ENCODE data around the gene TGFBR3L.
"Not testable (repeated sequence)": the region's sequence is repeated elsewhere in the genome, so short reads cannot be mapped to it uniquely, and the experiment has no call there.

DNA sequence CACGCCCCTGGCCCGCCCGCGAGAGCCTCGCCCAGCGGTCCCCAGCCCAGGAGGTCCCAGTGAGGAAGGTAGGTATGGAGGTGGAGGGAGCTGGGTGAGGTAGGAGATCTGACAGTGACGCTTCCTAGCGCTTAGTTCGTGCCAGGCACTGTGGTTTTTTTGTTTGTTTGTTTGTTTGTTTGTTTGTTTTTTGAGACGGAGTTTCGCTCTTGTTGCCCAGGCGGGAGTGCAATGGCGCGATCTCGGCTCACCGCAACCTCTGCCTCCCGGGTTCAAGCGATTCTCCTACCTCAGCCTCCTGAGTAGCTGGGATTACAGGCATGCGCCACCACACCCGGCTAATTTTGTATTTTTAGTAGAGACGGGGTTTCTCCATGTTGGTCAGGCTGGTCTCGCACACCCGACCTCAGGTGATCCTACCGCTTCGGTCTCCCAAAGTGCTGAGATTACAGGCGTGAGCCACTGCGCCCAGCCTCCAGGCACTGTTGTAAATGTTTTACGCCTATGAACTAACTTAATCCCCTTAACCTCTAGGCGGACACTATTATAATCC, 3.5 kb downstream of the TGFBR3L start:
- TF ChIP-seq, protein P1, sequence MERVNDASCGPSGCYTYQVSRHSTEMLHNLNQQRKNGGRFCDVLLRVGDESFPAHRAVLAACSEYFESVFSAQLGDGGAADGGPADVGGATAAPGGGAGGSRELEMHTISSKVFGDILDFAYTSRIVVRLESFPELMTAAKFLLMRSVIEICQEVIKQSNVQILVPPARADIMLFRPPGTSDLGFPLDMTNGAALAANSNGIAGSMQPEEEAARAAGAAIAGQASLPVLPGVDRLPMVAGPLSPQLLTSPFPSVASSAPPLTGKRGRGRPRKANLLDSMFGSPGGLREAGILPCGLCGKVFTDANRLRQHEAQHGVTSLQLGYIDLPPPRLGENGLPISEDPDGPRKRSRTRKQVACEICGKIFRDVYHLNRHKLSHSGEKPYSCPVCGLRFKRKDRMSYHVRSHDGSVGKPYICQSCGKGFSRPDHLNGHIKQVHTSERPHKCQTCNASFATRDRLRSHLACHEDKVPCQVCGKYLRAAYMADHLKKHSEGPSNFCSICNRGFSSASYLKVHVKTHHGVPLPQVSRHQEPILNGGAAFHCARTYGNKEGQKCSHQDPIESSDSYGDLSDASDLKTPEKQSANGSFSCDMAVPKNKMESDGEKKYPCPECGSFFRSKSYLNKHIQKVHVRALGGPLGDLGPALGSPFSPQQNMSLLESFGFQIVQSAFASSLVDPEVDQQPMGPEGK (CRISPR knock-in tag; IDR thresholded peaks at IDR 0.05; ENCODE audit: borderline replicate concordance), result not testable (repeated sequence)
- TF ChIP-seq, protein P2, sequence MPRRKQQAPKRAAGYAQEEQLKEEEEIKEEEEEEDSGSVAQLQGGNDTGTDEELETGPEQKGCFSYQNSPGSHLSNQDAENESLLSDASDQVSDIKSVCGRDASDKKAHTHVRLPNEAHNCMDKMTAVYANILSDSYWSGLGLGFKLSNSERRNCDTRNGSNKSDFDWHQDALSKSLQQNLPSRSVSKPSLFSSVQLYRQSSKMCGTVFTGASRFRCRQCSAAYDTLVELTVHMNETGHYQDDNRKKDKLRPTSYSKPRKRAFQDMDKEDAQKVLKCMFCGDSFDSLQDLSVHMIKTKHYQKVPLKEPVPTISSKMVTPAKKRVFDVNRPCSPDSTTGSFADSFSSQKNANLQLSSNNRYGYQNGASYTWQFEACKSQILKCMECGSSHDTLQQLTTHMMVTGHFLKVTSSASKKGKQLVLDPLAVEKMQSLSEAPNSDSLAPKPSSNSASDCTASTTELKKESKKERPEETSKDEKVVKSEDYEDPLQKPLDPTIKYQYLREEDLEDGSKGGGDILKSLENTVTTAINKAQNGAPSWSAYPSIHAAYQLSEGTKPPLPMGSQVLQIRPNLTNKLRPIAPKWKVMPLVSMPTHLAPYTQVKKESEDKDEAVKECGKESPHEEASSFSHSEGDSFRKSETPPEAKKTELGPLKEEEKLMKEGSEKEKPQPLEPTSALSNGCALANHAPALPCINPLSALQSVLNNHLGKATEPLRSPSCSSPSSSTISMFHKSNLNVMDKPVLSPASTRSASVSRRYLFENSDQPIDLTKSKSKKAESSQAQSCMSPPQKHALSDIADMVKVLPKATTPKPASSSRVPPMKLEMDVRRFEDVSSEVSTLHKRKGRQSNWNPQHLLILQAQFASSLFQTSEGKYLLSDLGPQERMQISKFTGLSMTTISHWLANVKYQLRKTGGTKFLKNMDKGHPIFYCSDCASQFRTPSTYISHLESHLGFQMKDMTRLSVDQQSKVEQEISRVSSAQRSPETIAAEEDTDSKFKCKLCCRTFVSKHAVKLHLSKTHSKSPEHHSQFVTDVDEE (CRISPR knock-in tag; IDR thresholded peaks at IDR 0.05), result not testable (repeated sequence)
- TF ChIP-seq ZFP30 (CRISPR knock-in tag; IDR thresholded peaks at IDR 0.05); ZNF8 (CRISPR knock-in tag; IDR thresholded peaks at IDR 0.05); TOX (CRISPR knock-in tag; IDR thresholded peaks at IDR 0.05; ENCODE audit: borderline replicate concordance); BACH2 (CRISPR knock-in tag; IDR thresholded peaks at IDR 0.05; ENCODE audit: borderline replicate concordance); ZFP3 (CRISPR knock-in tag; IDR thresholded peaks at IDR 0.05); ZNF565 (CRISPR knock-in tag; conservative IDR thresholded peaks at IDR 0.05; ENCODE audit: low read depth); ESRRG (CRISPR knock-in tag; IDR thresholded peaks at IDR 0.05); TCF4 (CRISPR knock-in tag; IDR thresholded peaks at IDR 0.05; ENCODE audit: borderline replicate concordance); OSR1 (CRISPR knock-in tag; IDR thresholded peaks at IDR 0.05); CSDC2 (CRISPR knock-in tag; IDR thresholded peaks at IDR 0.05); ARNTL (CRISPR knock-in tag; IDR thresholded peaks at IDR 0.05; ENCODE audit: borderline replicate concordance, low read depth): not testable (repeated sequence)
- TF ChIP-seq, protein P3, sequence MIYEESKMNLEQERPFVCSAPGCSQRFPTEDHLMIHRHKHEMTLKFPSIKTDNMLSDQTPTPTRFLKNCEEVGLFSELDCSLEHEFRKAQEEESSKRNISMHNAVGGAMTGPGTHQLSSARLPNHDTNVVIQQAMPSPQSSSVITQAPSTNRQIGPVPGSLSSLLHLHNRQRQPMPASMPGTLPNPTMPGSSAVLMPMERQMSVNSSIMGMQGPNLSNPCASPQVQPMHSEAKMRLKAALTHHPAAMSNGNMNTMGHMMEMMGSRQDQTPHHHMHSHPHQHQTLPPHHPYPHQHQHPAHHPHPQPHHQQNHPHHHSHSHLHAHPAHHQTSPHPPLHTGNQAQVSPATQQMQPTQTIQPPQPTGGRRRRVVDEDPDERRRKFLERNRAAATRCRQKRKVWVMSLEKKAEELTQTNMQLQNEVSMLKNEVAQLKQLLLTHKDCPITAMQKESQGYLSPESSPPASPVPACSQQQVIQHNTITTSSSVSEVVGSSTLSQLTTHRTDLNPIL (CRISPR knock-in tag; IDR thresholded peaks at IDR 0.05; ENCODE audit: low read depth), result not testable (repeated sequence)

Data from SK-N-SH treated with all-trans-retinoic acid at 6 μM for 48 hours (cell line).